ENCODE measurements around the gene GRM7. TPM values are rescaled to one million over a fixed set of nuclear protein-coding genes. Genes with fewer than 3 reads are reported as not detected.

Gene GRM7
- polyA plus RNA-seq, 3 donors, result not detected

DNA sequence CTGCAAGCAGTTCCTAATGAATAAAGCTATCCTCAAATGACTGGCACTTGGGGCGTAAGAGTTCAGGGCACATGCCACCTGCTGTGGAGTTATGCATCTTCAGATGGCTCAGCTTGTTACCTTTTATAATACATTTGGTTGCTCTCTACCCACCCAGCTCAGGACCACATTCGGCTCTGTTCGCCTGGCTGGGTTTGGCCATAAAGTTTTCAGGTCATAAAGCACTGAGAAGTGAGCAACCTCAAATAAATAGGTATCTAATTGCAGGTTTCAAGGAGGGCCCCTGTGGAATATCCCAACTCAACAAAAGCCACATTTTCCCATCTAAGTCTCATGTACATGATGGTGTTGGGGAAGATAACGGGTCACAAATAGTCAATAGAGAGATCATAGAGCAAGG is 727.3 kb downstream of the GRM7 start:
- intact Hi-C loops (cut with micrococcal nuclease), result no loop called here

DNA sequence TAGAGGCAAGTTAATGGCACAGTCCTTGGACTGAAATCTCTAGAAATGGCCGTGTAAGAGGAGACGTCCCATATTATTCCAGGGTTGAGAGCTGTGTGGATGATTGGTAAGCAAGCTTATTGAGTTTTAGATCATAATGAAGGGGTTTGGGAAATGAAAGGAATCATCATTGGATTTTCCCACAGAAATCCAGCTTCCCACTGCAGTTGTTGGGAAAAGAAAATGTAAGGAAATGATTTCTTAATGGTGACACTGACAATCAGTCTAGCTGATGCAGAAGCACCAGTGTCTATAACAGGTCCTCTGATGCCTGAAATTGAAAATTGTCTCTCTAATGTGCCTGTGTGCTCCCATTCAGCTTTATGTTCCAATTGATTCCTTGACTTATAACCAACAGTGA is 728.6 kb downstream of the GRM7 start:
- Histone ChIP-seq H3K27ac (ENCODE audit: low read depth in 1 of 2, low read length in 2 of 2) (no peak overlapping the region), H3K4me1 (ENCODE audit: control insufficient read depth in 1 of 2, insufficient read depth in 2 of 2, low read length in 2 of 2) (peaks cover 0 to 2% of the 10 kb centered on the region in 2 donors), H3K27me3 (ENCODE audit: control insufficient read depth in 2 of 2, insufficient read depth in 2 of 2, low read length in 2 of 2) (no peaks in the 10 kb centered on the region), H3K4me3 (replicated peaks in 1 of 3; ENCODE audit: low read depth in 2 of 3, low read length in 3 of 3) (no peak overlapping the region), H3K36me3 (replicated peaks in 1 of 2; ENCODE audit: control insufficient read depth in 1 of 2, insufficient read depth in 2 of 2, low read length in 2 of 2) (no peaks in the 10 kb centered on the region), H2AFZ (ENCODE audit: insufficient read depth, low read depth, low read length, poor library complexity, severe bottlenecking) (no peak overlapping the region), H3K79me2 (ENCODE audit: insufficient read depth, low read length) (no peaks in the 10 kb centered on the region), H3K9me3 (replicated peaks in 1 of 2; ENCODE audit: control insufficient read depth in 1 of 2, insufficient read depth in 1 of 2, low read length in 2 of 2) (no peaks in the 10 kb centered on the region), H3K9ac (ENCODE audit: insufficient read depth, low read length, poor library complexity, severe bottlenecking) (no peak overlapping the region), H4K20me1 (ENCODE audit: insufficient read depth, low read length) (no peaks in the 10 kb centered on the region), H3K4me2 (replicated peaks; ENCODE audit: extremely low read depth, low read length, poor library complexity, severe bottlenecking) (no peak overlapping the region)
- H3K27ac Mint-ChIP-seq, result no peak overlapping the region
- H3K27me3 Mint-ChIP-seq (ENCODE audit: low read depth in 3 of 3), result peaks cover 0 to 1% (median 0%) of the 10 kb centered on the region in 3 donors
- WGBS (ENCODE audit: insufficient coverage), result no CpG with 5 or more reads among the region's 2 CpGs
- H3K36me3 Mint-ChIP-seq, result no peaks in the 10 kb centered on the region
- peaks cover 0 to 8% (median 2%) of the 10 kb centered on the region in 7 donors for H3K9me3 Mint-ChIP-seq
- no peak for DNase-seq
- TF ChIP-seq, protein P1, sequence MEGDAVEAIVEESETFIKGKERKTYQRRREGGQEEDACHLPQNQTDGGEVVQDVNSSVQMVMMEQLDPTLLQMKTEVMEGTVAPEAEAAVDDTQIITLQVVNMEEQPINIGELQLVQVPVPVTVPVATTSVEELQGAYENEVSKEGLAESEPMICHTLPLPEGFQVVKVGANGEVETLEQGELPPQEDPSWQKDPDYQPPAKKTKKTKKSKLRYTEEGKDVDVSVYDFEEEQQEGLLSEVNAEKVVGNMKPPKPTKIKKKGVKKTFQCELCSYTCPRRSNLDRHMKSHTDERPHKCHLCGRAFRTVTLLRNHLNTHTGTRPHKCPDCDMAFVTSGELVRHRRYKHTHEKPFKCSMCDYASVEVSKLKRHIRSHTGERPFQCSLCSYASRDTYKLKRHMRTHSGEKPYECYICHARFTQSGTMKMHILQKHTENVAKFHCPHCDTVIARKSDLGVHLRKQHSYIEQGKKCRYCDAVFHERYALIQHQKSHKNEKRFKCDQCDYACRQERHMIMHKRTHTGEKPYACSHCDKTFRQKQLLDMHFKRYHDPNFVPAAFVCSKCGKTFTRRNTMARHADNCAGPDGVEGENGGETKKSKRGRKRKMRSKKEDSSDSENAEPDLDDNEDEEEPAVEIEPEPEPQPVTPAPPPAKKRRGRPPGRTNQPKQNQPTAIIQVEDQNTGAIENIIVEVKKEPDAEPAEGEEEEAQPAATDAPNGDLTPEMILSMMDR (IDR thresholded peaks at IDR 0.05), result no peak
- intact Hi-C loops (cut with micrococcal nuclease), result no loop called here
- peaks cover 8% of the 10 kb centered on the region for H3K4me1 Mint-ChIP-seq
- H3K4me3 Mint-ChIP-seq, result no peak overlapping the region

More for the DNA sequence above, 727.3 kb downstream of the GRM7 start:
- no peak overlapping the region for H3K9ac ChIP-seq (ENCODE audit: insufficient read depth, low read length, poor library complexity, severe bottlenecking)
- no peak overlapping the region for H3K4me3 ChIP-seq (replicated peaks in 1 of 3; ENCODE audit: low read depth in 2 of 3, low read length in 3 of 3)
- Mint-ChIP-seq H3K36me3 (no peaks in the 10 kb centered on the region), H3K4me1 (peaks cover 8% of the 10 kb centered on the region), H3K4me3 (no peak overlapping the region), H3K27me3 (ENCODE audit: low read depth in 3 of 3) (peaks cover 0 to 1% (median 0%) of the 10 kb centered on the region in 3 donors), H3K27ac (no peak overlapping the region), H3K9me3 (peaks cover 0 to 8% (median 0%) of the 10 kb centered on the region in 7 donors)
- H3K4me2 ChIP-seq (replicated peaks; ENCODE audit: extremely low read depth, low read length, poor library complexity, severe bottlenecking), result no peak overlapping the region
- H2AFZ ChIP-seq (ENCODE audit: insufficient read depth, low read depth, low read length, poor library complexity, severe bottlenecking), result no peak overlapping the region
- no peaks in the 10 kb centered on the region for H3K79me2 ChIP-seq (ENCODE audit: insufficient read depth, low read length)
- H3K27ac ChIP-seq (ENCODE audit: low read depth in 1 of 2, low read length in 2 of 2), result no peak overlapping the region
- no peaks in the 10 kb centered on the region for H3K36me3 ChIP-seq (replicated peaks in 1 of 2; ENCODE audit: control insufficient read depth in 1 of 2, insufficient read depth in 2 of 2, low read length in 2 of 2)
- DNase-seq, result no peak
- TF ChIP-seq, protein P1 (IDR thresholded peaks at IDR 0.05), result no peak
- H4K20me1 ChIP-seq (ENCODE audit: insufficient read depth, low read length), result no peaks in the 10 kb centered on the region
- WGBS (ENCODE audit: insufficient coverage), result 100% methylated on average over 1 of the region's 4 CpGs
- H3K4me1 ChIP-seq (ENCODE audit: control insufficient read depth in 1 of 2, insufficient read depth in 2 of 2, low read length in 2 of 2), result peaks cover 0 to 2% of the 10 kb centered on the region in 2 donors
- H3K9me3 ChIP-seq (replicated peaks in 1 of 2; ENCODE audit: control insufficient read depth in 1 of 2, insufficient read depth in 1 of 2, low read length in 2 of 2), result no peaks in the 10 kb centered on the region
- no peaks in the 10 kb centered on the region for H3K27me3 ChIP-seq (ENCODE audit: control insufficient read depth in 2 of 2, insufficient read depth in 2 of 2, low read length in 2 of 2)

All from CD14-positive monocyte (primary cell).